ENCODE results near the gene SCGB1D2.

Gene SCGB1D2

DNA sequence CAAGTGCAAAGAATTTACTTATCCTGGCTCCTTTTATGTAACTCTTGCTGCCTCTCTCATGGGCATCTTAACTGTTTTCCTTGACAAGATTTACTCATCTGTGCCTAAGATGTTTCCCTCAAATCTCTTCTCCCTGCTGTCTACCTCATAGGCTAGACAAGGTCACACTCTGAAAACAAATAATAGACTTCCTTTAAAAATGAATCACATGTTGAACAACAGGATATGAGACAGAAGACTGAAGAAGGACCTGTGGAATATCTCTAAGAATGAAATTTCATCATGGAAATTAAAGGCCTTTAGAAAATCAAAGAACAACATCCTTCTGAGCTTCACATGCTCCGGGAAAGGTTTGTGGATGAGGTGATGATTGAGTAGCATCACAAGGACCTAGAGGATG lies 22.0 kb downstream of the SCGB1D2 start:
- no peak for DNase-seq

DNA sequence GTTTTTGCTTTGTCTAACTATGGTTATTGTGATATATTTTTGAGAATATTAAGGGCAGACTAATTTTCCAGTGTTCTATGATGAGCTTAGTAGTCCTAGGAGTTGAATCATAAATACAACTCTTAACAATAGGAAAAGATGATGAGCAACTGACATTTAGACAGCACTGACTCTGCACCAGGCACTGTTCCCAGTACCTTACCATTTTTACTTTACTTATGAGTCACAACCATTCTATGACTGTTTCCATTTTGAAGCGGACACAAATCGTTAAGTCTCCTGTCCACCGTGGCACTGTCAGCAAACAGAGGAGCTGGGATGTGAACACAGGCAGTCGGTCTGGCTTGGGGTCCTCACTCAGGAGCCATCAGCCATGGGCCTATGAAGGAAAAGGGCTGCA lies 24.5 kb downstream of the SCGB1D2 start:
- no peak for DNase-seq

DNA sequence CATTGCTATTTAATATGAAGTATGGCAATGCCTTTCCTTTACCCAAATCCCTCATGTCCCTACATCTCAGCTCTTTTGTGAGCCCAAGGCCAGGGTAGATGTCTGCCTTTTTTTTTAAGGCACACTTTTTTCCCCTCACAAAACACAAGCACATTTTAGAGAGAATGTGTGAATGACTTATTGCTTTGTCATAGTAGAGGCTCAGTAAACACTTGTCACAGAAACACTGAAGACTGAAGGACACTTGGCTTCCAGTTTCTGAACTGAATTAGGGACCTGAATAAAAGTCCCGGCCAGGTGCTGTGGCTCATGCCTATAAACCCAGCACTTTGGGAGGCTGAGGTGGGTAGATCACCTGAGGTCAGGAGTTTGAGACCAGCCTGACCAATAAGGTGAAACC lies 25.0 kb downstream of the SCGB1D2 start:
- DNase-seq: no peak

DNA sequence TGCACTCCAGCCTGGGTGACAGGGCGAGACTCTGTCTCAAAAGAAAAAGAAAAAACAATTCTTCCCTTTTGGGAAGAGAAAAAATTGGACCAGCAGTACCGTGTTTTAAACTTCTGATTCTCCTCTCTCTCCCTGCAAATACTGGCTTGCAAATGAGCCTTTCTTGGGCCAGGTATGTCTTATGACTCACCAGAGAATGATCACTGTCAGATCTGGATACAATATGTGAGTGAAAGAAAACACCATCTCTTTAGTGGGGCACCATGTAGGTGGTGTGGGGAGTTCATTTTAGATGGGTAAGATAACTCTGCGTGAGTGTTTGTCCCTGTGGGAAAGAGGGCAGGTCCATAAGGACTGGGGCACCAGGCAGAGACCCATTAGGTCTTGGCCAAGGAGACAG lies 25.5 kb downstream of the SCGB1D2 start:
- no peak for DNase-seq

DNA sequence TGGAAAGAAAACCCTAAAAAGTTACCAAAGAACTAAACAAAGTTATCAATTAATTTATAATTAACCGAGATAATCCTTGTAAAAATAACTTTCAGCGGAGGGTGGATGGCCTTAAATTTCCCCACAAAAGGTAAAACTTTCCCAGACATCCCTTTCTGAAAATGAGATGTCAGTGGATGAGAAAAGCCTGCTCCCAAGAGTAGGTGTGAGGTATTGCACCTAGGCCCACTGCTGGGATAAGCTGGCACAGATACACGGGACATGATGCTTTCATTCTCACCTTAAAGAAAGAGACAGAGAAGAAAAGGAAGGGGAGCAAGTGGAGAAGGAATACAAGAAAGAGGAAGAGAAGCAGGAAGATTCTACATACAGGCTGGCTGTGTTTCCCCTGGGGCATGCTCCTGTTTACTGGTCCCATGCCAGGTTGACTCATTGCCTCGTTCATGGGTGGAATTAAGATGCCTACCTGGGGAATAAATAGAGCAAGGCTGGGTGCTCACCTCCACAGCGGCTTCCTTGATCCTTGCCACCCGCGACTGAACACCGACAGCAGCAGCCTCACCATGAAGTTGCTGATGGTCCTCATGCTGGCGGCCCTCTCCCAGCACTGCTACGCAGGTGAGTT lies 27.7 kb downstream of the SCGB1D2 start, which contains the start of gene SCGB2A2:
TSS of gene SCGB2A2 (plus strand) at position 505 of the 625 bp plus-strand sequence. CDS start at position 564, 59 bp downstream.
- DNase-seq: no peak

DNA sequence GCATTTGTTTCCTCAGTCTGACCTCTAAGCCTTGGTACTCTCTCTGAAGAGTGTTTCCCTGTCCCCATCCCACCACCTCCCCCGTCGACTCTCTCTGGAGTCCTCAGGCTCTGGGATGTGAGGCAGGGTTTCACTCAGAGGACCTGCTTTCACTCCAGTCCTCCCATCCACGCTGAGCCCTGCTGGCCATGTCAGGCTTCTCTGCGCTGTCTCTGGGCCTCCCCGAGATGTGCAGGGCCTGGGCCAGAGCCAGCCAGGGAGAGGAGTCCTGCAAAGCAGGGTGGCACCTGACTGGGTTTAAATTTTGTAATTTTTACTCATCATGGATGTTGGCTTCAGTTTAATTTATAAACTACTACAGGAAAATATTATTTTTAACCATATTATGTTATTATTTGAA lies 31.2 kb downstream of the SCGB1D2 start:
- DNase-seq: no peak

DNA sequence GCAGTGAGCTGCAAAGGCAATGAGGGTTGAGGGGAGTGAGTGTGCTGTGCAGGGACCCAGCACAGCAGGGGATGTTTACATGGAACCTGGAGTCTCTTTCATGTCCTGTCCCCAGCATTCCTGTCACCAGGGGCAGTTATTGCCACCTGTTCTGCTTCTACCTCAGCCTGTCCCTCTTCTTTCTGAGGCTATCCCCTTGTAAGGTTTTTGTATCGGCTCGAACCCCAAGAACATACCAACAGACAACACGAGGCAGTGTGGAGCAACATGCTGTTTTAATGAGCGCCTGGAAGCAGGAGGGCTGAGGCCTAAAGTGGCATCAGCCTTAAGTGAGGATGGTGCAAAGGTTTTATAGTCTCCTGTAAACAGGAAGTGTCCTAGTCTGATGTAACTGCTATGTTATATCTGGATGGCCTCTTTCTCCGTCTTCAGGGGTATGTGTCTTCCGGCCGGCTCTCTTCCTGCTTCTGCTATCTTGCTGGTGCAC lies 31.8 kb downstream of the SCGB1D2 start:
- no peak for DNase-seq

DNA sequence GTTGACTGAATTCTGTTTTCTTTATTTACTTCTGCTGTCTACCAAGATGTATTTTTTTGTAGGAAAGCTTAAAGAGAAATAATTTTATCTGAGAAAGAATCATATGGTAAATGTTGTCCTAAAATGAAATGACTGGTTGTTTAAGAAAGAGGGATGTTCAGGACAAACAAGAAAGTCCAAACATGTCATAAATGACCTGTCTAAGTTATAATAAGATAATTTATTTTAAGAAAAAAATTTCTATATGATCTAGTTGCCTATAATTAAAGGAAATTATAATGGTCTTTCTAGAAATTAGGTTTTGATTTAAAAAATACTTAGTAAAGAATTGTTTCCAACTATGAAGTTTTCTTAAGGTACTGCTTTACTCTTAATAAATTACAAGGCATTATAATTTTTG lies 38.4 kb downstream of the SCGB1D2 start:
- DNase-seq: no peak
